Measurements from ENCODE around the gene CHFR.
"Not testable (repeated sequence)": the region's sequence is repeated elsewhere in the genome, so short reads cannot be mapped to it uniquely, and the experiment has no call there.

CHFR gene, protein sequence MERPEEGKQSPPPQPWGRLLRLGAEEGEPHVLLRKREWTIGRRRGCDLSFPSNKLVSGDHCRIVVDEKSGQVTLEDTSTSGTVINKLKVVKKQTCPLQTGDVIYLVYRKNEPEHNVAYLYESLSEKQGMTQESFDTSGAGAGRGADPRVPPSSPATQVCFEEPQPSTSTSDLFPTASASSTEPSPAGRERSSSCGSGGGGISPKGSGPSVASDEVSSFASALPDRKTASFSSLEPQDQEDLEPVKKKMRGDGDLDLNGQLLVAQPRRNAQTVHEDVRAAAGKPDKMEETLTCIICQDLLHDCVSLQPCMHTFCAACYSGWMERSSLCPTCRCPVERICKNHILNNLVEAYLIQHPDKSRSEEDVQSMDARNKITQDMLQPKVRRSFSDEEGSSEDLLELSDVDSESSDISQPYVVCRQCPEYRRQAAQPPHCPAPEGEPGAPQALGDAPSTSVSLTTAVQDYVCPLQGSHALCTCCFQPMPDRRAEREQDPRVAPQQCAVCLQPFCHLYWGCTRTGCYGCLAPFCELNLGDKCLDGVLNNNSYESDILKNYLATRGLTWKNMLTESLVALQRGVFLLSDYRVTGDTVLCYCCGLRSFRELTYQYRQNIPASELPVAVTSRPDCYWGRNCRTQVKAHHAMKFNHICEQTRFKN

DNA sequence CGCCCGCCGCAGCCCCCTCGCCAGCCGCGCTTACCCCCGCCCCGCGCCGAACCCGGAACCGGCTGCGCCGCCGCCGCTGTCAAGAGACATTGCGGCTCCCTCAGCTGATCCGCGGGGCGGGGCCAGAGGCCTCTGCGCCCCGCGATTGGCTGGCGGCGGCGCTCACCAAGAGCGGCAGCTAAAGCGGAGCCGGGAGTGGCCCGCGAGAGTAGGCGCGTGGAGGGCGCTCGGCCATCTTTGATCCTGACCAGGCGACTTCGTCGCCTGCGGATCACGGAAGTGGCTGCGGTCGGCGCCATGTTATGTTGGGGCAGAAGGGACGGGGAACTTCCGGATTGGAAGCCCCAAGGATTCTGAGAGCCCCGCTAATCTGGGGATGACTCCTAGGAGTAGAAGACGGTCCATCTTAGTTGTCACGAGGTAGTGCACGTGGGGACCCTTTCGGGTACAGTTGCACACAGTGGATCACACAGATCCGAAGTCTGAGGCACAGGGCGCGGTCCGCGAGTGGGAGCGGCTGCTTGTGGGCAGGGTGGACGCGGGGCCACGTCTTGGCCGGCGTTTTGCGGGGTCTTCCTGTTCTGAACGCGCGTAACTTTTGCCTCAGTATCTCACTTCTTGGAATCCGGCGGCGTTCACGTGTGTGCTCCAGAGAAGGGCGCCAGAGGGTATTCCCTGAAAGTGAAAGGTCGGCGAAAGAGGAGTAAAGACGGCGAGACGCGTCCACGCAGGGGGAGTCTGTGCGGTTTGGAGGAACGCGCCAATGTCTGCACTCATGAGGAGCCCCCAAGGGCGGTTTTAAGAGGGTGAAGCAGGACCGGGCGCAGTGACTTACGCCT lies at the start of gene CHFR:
Gene CHFR (minus strand): TSS at position 93 of the 839 bp plus-strand sequence. CDS start 277 bp downstream, outside the sequence.
- peak; percentile 65 for FAIRE-seq

DNA sequence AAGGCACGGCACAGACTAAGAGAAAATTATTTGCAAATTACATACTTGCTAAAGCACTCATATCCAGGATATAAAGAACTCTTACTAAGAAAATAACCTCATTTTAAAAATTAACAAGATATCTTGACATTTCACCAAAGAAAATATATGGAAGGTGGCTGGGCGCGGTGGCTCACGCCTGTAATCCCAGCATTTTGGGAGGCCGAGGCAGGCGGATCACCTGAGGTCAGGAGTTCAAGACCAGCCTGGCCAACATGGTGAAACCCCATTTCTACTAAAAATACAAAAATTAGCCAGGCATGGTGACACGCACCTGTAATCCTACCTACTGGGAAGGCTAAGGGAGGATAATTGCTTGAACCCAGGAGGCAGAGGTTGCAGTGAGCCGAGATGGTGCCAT lies 49.5 kb upstream of the CHFR start:
- FAIRE-seq, result not testable (repeated sequence)

DNA sequence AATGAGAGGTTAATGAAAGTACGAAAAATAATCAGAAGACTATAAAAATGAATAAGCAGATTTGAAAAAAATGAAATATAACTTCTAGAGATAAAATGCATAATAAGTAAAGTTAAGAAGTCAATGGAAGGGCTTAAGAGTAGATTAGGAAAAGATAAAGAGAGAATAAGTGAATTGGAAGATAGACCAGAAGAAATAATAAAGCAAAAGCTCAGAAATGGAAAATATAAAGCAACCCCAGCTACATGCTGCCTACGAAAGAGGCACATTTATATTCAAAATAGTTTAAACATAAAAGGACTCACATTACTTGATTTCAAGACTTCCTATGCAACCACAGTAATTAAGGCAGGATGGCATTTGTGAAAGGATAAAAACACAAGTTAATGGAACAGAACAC lies 48.8 kb upstream of the CHFR start:
- no peak for FAIRE-seq

DNA sequence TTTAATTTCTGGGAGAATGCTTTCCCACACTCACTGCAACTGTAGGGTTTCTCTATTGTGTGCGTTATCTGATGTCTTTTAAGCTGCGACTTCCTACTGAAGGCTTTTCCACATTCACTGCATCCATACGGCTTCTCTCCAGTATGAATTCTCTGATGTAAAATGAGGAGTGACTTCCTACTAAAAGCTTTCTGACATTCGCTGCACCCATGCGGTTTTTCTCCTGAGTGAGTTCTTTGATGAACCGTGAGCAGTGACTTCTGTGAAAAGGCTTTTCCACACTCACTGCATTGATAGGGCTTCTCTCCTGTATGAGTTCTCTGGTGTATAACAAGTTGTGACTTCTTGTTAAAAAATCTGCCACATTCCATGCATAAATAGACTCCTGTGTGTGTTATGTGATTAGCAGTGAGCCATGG lies 39.0 kb upstream of the CHFR start:
- no peak for FAIRE-seq

DNA sequence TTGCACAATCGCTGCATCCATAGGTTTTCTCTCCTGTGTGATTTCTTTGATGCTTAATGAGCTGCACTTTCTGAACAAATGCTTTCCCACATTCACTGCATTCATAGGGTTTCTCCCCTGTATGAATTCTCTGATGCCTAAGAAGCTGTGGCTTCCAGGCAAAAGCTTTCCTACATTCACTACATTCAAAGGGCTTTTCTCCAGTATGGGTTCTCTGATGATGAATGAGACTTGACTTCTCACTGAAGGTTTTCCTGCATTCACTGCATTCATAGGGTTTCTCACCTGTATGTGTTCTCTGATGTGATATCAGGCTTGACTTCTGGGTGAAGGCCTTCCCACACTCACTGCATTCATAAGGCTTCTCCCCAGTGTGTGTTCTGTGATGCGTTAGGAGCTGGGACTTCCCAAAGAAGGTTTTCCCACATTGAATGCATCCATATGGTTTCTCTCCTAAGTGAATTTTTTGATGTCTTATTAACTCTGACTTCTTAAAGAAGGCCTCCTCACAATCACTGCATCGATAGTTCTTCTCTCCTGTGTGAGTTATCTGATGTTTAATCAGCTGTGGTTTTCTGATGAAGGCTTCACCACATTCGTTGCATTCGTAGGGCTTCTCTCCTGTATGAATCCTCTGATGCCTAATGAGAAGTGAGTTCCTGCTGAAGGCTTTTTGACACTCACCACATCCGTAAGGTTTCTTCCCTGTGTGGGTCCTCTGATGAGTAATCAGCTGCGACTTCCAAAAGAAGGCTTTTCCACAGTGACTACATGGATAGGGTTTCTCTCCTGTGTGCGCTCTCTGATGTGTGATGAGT lies 38.4 kb upstream of the CHFR start:
- FAIRE-seq, result no peak

DNA sequence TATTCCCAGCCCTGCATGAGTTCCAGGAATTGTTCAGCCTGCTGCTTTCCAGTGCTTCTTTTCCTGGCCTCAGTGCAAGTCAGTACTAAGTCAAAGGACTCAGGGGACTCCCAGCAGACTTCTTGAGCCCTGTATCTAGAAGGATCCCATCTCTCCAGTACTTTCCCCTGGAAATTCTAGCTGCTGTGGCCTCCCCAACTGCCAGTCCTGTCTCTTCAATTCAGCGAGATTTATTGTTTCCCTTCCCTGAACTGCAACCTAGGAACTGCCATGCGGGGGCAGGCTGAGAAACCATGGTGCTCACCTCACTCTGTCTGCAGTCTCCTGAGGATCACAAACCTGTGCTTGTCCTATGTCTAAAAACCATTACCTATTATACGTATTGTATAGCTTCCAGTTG lies 37.0 kb upstream of the CHFR start:
- FAIRE-seq, result no peak

DNA sequence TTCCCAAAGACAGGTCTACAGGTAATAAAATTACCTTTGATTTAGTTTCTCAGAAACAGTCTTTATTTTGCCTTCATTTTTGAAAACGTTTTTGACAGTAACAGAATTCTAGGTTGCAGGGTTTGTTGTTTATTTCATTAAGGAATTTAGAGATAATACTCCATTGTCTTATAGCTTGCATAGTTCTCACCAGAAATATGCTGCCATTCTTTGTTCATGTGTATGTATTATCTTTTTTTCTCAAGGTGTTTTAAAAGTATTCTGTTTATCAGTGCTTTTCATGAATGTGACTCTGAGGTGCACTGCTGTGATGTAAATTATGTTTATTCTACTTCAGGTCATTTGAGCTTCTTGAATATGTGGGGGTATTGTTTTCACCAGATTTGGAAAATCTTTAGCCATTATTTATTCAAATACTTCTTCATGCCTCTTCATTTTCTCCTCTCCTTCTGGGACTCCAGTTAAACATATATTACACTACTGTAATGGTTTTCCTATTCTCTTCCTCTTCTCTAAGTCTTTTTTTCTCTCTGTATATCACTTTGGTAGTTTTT lies 36.0 kb upstream of the CHFR start:
- FAIRE-seq, result no peak

DNA sequence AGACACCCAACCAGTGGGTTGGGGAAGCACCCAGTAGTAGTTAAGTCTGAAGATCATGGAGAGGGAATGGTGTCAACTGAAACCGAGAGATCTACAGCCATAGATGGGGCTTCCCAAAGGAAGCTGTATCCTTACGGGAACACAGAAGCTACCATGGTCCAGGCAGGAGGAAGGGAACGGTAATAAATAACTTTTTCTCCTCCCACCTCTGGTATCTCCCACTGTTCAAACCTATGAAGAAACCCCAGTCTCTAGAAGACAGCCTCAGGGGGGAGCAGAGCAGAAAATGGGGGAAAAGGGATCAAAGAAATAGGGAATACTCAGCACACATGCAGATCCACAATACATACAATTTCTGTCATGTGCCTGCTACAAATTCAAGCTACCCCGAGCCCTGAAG lies 35.3 kb upstream of the CHFR start:
- no peak for FAIRE-seq

DNA sequence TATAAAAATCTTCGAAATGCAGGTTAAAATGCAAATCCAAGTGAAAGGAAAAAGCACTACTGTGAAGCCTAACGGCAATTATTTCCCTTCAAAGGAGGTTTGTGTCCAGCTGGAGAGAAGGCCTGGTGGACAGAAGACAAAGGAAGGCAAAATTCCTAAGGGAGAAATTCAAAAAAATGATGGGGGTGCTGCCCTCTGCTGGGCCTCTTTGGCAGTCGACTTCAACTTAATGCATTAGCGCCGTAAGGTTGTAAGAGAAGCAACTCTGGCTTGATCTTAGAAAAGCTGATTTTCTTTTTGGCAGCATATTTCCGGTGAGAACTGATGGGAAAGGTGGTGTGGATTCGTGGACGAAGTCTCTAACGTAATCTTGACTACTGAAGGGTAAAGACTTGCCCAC lies 34.3 kb upstream of the CHFR start:
- FAIRE-seq, result no peak

DNA sequence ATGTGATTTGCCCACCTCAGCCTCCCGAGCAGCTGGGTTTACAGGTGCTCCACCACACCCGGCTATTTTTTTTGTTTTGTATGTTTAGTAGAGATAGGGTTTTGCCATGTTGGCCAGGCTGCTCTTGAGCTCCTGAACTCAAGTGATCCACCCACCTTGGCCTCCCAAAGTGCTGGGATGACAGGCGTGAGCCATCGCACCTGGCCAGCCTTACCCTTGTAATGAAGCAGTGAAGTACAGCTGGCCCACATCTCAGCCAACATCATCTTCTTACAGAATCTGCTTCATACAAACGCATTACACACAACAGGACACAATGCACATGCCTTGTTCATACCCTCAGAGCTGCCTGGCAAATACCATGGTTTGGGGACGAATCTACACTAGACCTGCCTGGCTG lies 31.3 kb upstream of the CHFR start:
- no peak for FAIRE-seq

DNA sequence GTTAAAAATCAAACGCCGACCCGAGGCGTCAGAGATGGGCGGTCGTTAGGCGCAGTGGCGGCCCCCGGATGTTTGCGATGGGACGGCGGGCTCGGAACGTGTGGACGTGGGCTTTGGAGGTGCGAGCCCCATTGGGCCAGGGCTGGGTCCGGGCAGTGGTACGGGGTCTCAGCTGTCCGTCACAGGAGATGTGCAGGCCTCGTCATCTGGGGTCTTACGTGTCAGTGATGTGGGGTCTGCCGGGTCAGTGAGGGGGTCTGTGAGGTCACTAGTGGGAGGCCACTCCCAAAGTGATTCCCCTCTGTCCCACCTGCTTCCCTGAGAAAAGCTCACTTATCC lies 21.6 kb upstream of the CHFR start:
- FAIRE-seq, result no peak

DNA sequence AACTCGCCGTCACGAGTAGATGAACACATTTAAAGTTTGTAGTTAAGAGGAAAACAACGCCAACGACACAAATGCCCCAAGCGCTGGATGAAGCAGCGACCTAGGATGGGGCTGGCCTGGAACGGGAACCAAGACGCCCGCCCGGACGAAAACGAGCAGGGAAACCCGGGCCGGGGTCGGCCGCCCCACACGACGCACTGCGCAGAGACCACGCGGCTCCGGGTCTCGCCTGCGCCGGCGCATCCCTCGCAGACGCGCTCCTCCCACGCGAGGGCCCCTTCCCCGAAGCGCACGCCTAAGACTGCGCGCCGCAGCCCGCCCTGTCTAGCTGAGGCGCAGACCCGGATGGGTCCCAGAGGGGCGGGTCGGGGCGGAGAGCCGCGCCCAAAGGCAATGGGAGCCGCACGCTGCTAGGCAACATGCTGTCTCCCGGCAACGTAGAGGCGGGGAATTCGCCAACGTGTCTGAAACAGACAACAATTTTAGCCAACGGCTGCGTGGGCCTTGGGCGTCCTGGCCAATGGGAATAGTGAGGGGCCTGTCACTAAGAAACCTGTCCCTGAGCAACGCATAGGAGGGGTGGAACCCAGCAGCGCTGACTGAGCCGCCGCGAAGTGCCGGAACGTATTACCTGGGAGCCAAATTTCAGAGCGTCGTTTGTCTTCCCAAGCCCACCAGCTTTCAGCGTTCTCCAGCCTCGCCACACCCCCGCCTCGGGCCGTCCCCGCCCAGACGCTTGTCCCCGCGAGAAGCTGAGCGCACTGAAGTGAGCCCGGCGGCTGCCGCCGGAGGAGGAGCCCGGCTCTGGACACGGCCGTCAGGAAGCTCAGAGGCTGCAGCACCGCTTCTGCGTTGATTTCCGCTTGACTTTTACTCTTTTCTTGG lies 21.0 kb upstream of the CHFR start:
- FAIRE-seq, result peak; percentile 85

DNA sequence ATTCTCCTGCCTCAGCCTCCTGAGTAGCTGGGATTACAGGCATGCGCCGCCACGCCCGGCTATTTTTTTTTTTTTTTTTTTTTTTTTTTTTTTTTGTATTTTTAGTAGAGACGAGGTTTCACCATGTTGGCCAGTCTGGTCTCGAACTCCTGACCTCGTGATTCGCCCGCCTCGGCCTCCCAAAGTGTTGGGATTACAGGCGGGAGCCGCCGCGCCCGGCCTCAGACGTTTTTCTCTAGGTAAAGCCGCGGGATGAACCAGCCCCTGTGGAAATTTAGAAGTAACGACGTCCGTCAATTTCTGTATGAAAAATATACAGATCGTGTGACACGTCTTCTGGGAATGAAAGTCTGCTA lies 20.4 kb upstream of the CHFR start:
- not testable (repeated sequence) for FAIRE-seq

DNA sequence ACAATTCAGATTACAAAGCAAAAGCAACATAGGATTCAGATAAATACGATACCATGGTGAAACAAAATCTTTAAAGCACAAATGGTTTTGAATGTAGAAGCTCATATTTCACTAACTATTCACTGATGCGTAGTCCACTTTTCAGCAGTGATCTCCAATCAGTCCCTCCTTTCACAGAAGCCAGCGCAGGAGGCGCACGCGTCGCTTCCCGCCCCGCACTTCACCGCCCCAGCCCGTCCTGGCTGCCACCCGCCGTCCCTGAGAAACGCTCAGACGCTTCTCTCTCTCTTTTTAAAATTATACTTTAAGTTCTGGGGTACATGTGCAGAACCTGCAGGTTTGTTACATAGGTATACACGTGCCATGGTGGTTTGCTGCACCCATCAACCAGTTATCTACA lies 19.8 kb upstream of the CHFR start:
- FAIRE-seq, result no peak

DNA sequence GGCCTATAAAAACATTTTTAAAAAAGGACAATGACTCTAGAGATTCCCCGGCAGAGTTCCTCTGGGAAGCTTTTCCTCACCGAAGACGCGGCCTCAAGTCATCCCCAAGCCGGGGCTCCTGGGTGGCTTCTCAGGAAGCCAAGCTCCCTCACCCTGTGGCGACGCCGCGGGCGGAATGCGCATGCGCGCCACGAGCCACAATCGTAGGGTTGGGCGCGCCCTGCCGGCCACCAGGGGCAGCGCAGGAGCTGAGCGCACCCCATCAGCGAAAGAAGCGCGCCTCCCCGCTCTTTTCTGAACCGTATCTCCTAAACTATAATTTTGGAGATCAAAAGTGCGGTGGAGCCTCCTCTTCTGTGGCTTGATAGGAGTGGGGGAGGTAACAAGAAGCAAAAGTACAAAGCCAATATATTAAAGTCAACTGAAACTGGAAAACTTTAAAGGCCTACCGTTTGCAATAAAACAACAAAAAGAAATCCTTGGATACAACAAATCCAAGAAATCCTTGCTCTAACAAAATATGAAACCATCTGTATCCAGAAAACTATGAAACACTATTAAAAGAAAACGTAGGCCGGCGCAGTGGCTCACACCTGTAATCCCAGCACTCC lies 17.4 kb upstream of the CHFR start:
- no peak for FAIRE-seq

DNA sequence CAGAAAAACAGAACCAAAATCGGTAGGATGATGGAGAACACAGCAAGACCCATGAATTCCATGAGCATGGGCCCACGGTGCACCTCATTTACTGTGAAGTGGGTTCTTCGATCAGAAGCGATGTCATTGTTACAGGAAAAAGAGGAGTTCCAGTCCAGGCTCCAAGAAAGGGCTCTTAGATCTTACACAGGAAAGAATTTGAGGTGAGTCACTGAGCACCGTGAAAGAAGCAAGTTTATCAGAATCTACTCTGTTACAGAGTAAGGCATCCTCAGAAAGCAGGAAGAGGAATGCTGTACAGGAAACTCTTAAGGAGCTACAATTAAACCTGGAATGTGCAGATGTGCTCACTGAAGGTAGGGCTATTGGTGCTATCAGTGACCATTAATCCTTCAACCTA lies 11.6 kb upstream of the CHFR start:
- no peak for FAIRE-seq

DNA sequence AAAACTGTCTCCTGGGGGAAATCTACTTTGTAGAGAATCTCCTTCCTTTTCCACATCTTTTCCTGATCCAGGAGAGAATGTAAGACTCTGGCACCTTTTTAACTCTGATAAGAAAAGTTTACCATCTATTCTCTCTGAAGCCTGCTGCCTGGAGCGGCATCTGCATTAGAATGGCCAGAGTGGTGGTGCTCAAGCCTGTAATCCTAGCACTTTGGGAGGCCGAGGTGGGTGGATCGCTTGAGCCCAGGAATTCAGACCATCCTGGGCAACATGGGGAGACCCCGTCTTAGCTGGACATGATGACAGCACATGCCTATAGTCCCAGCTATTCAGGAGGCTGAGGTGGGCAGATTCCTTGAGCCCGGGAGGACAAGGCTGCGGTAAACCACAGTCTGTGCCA lies 1.4 kb upstream of the CHFR start:
- FAIRE-seq, result no peak

DNA sequence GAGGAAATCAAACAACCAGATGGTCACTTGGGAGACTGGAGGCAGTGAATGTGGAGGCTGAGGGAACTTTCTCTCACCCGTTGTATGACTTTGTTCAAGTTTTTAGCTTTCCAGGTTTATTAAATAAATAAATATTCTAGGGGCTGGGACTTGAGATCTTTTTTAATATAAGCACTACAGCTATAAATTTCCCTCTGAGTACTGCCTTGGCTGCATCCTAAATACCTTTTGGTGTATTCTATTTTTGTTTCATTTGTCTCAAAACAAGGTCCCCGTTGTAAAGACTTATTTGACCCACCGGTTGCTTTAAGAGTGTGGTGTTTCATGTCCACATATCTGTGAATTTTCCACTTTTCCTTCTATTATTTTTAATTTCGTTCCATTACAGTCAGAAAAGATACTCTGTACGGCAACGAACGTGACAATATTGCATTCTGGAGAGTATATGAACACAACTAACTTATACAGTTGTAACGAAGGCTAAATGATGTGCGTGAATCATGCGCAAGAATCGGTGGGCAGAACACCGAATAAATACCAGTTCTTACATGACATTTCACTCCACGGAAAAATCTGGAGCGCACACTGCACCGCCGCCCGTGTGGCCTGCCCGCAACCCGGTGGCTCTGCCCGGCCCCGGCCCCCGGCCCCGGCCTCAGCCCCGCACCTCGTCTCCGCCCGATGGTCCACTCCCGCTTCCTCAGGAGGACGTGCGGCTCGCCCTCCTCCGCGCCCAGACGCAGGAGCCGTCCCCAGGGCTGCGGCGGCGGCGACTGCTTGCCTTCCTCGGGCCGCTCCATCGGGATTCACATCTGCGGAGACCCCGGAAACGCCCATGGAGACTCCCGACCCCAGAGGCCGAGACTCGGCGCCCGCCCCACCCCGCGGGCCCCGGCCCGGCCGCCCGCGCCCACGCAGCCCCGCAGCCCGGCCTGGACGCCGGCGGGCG lies 602 bp downstream of the CHFR start:
- no peak for FAIRE-seq

DNA sequence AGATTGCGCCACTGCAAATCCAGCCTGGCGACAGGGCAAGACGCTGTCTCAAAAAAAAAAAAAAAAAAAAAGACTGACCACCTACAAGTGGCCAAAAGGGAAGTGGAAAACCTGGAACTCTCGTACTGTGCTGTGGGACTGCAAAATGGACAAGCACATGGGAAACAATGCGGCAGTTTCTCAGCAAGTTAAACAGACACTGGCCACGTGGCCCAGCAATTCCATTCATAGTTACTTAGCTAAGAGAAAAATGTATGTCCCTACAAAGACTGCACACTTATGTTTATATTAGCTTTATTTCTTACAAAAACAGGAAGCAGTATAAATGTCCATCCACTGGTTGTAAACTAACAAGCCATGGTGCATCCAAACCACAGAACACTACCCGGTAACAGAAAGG lies 5.6 kb downstream of the CHFR start:
- FAIRE-seq, result no peak

DNA sequence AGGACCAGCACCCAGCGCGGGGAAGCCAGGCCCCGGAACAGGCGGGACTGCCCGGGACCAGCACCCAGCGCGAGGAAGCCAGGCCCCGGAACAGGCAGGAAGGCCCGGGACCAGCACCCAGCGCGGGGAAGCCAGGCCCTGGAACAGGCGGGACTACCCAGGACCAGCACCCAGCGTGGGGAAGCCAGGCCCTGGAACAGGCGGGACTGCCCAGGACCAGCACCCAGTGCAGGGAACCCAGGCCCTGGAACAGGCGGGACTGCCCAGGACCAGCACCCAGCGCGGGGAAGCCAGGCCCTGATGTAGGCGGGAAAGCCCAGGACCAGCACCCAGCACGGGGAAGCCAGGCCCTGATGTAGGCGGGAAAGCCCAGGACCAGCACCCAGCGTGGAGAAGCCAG lies 12.8 kb downstream of the CHFR start:
- not testable (repeated sequence) for FAIRE-seq
